GM15510 (cell line): ENCODE results near the gene OSBPL8.

Experiments used
- POLR2A ChIP-seq: IDR thresholded peaks from 3 replicates; pipeline ENCODE4 v1.6.1; 2011; ENCODE audit warnings: borderline replicate concordance; ENCODE audit not compliant: insufficient read length; ENCODE audit errors: extremely low read depth

OSBPL8 gene

GRCh38 chr12:76391461-76391860 is 168.1 kb downstream of the OSBPL8 start:
- TF ChIP-seq POLR2A: no peak

GRCh38 chr12:76387614-76388013 is 172.0 kb downstream of the OSBPL8 start:
- TF ChIP-seq POLR2A: no peak

- no peak for TF ChIP-seq POLR2A
Measured at GRCh38 chr12:76384560-76384959, 175.0 kb downstream of the OSBPL8 start.

DNA sequence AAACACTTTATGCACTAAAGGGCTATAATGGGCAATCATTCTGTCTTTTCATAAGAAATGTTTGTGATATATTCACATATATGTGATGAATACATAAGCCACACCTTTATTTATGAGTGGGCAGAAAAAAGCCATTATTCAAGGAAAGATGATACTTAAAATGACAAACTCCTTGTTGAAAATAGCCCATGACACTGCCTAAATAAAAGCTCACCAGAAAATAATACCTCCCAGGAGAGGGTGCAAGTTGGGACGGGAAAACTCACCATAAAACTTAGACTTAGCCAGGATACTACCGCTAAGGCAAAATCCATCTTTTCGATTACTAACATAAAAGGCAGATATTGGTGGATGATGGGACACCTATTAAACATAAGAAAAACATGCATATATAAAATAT is 175.6 kb downstream of the OSBPL8 start:
- no peak for TF ChIP-seq POLR2A

- no peak for TF ChIP-seq POLR2A
Measured at GRCh38 chr12:76379261-76379660, 180.3 kb downstream of the OSBPL8 start.

DNA sequence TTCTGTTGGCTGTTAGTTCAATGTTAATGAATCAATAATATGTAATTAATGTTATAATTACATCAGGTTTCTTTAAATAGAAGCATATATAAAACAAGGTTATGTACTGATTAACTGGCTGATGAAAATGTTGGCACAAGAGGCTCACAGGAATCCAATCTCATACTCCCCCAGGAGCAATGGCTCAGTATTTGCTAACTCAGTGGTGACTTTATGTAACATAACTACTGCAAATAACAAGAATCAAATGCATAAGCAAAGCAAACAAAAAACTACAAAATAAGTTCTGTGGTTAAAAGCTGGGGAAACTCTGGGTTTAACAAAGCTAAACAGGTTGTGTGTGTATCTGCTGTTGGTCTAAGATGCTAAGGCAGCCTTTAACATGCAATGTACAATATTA is 183.6 kb downstream of the OSBPL8 start:
- TF ChIP-seq POLR2A: no peak

DNA sequence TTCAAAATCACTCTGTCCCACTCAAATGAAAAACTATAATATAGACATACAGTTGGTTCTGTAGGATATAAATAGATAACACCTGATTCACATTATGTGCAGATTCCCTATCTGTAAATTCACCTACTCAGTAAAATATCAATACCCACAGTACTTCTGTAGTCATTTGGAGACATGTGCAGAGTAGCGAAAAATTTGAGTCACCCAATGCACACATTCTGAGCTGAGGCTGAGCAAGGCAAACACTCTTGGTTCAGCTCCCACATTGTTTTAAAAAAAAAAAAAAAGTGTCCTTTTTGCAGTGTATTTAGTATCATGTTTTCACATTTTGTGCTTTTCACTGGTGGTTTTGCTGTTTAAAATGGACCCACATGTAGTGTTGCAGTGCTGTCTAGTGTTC is 184.1 kb downstream of the OSBPL8 start:
- TF ChIP-seq POLR2A: no peak

DNA sequence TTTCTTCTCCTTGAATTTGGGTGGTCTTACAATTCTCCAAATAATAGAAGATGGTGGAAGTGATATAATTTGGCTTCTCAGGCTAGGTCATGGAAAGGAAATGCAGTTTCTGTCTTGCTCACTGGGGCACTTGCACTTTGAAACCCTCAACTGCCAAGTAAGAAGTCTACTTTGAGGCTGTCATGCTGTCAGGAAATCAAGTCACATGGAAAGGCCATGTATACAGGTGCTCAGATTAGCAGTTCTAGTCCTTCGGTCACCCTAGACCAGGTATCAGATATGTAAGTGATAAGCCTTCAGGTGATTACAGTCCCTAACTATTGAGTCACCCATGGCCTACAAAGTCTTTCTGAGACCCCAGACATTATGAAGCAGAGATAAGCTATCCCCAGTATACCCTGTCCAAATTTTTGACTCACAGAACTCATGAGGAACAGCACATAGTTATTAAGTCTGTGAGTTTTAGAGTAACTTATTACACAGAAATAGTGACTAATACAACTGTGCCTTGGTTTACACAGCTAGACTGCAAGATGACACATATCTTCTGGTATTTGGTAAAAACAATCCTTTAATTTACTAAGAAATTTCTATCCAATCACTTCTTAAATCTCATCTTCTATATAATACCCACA is 185.1 kb downstream of the OSBPL8 start:
- TF ChIP-seq POLR2A: no peak

DNA sequence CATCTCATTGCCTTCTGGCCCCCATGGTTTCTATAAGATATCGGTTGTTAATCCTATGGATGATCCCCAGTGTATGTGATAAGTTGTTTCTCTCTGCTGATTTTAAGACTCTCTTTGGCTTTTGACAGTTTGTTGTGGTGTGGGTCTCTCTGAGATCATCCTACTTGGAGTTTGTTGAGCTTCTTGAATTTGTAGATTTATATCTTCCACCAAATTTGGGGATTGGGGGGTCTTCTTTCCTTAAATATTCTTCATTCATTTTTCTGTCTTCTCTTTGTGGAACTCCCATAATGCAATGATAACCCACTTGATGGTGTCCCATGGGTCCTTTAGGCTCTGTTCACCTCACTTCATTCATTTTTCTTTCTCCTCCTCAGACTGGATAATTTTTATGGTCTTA is 191.3 kb downstream of the OSBPL8 start:
- TF ChIP-seq POLR2A: no peak

DNA sequence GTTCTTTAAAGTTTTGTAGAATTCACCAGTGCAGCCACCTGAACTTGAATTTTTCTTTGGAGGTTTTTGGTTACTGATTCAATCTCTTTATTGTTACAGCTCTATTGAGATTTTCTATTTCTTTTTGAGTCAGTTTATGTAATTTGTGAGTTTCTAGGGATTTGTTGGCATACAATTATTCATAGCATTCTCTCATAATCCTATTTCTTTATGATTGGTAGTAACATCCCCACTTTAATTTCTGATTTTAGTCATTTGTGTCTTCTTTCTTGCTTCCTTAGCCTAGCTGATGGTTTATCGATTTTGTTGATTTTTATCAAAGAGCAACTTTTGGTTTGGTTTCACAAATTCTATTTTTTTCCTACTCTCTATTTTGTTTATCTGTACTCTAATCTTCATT is 193.4 kb downstream of the OSBPL8 start:
- no peak for TF ChIP-seq POLR2A

DNA sequence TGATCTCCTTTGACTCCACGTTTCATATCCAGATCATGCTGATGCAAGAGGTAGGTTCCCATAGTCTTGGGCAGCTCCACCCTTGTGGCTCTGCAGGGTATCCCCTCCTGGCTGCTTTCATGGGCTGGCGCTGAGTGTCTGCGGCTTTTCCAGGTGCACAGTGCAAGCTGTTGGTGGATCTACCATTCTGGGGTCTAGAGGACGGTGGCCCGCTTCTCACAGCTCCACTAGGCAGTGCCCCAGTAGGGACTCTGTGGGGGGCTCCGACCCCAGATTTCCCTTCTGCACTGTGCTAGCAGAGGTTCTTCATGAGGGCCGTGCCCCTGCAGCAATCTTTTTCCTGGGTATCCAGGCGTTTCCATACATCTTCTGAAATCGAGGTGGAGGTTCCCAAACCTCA is 199.3 kb downstream of the OSBPL8 start:
- TF ChIP-seq POLR2A: no peak

- TF ChIP-seq POLR2A: no peak
Measured at GRCh38 chr12:76356071-76356470, 203.5 kb downstream of the OSBPL8 start.

- peak; percentile 73 for TF ChIP-seq POLR2A
Measured at GRCh38 chr12:76348079-76348901, 211.3 kb downstream of the OSBPL8 start, which contains the start of gene BBS10. Gene BBS10 (minus strand): TSS chr12:76348415. CDS start chr12:76348358, 57 bp downstream.

DNA sequence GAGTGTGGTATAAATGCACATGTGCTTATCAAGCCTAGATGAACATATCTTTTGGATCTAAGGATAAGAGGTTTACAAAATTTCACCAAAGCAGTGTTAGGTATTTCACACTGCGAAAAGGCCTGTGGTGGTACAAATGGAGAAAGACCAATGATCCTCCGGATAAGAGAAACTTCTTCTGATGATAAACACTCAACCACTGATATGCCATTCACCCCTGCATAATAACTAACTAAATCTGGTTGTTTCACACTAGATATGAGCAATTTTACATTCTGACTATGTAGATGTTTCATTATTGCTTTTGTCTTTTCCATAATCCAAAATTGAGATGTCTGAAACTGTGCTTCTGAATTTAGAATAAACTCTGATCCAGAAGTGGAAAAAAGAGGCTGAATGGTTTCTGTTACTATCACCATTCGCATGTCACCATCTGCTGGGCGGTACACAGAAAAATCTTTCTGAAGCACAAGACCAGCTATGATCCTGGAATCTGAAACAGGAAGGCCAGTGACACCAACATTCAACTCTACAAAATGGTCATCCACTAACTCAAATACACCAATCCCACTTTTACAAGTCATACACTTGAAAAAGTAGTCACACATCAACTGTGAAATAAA is 212.7 kb downstream of the OSBPL8 start:
- TF ChIP-seq POLR2A: no peak

GRCh38 chr12:76346236-76346635 is 213.3 kb downstream of the OSBPL8 start:
- TF ChIP-seq POLR2A: no peak

DNA sequence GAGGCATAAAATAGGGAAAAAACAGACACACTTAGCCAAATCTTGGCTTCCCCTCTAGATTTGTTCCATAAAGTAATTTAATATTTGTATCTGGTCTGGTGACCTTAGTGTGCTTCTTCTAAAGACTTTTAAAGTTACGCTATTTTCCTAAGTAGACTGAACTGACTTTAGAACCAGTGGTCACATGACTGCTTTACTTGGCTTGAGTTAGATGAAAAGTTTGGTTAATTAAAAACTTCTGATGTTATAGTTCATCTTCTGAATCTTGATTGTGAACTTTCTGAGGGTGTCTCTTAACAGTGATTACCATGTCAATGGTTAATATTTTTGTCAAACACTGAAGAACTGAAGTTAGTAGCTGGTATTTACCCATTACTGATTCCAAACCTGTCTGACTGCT is 214.0 kb downstream of the OSBPL8 start:
- TF ChIP-seq POLR2A: no peak

DNA sequence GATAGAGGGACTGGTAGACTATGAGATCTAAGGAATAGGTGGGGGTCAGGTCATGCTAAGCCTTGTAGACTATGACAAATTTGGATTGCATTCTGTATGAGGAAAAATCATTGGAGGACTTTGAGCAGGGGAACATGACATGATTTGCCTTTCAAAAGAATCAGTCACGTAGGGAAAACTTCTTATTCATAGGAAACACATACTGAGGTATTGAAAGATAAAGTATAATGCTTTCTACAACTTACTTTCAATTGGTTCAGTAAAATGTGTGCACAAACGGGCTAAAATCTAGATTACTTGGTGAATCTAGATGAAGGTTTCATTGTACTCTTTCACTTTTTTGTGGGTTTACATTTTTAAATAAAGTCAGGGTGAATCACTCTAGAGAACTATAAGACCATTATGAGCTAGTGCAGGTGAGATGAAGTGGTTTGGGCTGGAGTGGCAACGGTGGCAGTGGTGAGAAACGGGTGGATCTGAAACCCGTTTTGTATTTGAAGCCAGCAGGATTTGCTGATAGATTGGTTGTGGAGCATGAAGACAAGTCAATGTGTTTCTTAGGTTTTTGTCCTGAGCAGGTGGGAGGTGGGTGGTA is 218.0 kb downstream of the OSBPL8 start:
- TF ChIP-seq POLR2A: no peak
